ENCODE data around the gene NTNG2.

DNA sequence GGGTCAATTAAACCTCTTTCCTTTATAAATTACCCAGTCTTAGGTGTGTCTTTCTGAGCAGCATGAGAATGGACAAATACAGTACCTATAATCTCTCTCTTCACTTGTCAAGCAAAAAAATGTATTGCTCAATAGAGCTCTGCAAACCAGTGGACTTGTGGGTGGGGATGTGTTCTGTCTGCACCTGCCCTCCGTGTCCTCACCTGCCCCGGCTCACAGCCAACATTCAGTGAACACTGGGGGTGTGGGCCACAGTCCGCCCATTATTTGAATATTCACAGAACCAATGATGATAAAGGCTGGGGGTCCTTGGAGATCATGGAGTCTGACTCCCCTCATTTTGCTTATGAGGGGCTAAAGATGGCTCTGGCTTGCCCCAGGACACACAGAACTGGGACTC lies 45.3 kb upstream of the NTNG2 start:
- TF ChIP-seq, protein P1, sequence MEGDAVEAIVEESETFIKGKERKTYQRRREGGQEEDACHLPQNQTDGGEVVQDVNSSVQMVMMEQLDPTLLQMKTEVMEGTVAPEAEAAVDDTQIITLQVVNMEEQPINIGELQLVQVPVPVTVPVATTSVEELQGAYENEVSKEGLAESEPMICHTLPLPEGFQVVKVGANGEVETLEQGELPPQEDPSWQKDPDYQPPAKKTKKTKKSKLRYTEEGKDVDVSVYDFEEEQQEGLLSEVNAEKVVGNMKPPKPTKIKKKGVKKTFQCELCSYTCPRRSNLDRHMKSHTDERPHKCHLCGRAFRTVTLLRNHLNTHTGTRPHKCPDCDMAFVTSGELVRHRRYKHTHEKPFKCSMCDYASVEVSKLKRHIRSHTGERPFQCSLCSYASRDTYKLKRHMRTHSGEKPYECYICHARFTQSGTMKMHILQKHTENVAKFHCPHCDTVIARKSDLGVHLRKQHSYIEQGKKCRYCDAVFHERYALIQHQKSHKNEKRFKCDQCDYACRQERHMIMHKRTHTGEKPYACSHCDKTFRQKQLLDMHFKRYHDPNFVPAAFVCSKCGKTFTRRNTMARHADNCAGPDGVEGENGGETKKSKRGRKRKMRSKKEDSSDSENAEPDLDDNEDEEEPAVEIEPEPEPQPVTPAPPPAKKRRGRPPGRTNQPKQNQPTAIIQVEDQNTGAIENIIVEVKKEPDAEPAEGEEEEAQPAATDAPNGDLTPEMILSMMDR (tag by site-specific recombination; IDR thresholded peaks at IDR 0.05) = no peak
- TF ChIP-seq ZNF658 (tag by site-specific recombination; IDR thresholded peaks at IDR 0.05) = no peak
- TF ChIP-seq OVOL3 (tag by site-specific recombination; IDR thresholded peaks at IDR 0.05) = no peak
- TF ChIP-seq ZNF521 (tag by site-specific recombination; IDR thresholded peaks at IDR 0.05) = no peak
- TF ChIP-seq ZNF146 (tag by site-specific recombination; IDR thresholded peaks at IDR 0.05) = no peak
- TF ChIP-seq, protein P2, sequence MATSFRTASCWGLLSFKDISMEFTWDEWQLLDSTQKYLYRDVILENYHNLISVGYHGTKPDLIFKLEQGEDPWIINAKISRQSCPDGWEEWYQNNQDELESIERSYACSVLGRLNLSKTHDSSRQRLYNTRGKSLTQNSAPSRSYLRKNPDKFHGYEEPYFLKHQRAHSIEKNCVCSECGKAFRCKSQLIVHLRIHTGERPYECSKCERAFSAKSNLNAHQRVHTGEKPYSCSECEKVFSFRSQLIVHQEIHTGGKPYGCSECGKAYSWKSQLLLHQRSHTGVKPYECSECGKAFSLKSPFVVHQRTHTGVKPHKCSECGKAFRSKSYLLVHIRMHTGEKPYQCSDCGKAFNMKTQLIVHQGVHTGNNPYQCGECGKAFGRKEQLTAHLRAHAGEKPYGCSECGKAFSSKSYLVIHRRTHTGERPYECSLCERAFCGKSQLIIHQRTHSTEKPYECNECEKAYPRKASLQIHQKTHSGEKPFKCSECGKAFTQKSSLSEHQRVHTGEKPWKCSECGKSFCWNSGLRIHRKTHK (tag by site-specific recombination; IDR thresholded peaks at IDR 0.05) = no peak
- TF ChIP-seq ZNF274 (IDR thresholded peaks at IDR 0.05; ENCODE audit: low read length) = no peak
- no peak for TF ChIP-seq ZNF274 (tag by site-specific recombination; IDR thresholded peaks at IDR 0.05; ENCODE audit: borderline replicate concordance)
